Stimulated activated CD4-positive, alpha-beta T cell treated with anti-CD3 and anti-CD28 coated beads, Interleukin-15, amount 100 ng/mL, for 1 hour (primary cell): Measurements from ENCODE around the gene METTL23.
A peak's percentile ranks its signal among the peaks of the same experiment; 100 is the strongest.
"Not testable (repeated sequence)": the region's sequence is repeated elsewhere in the genome, so short reads cannot be mapped to it uniquely, and the experiment has no call there.

Experiments
- DNase-seq, 2 donors: peaks; one replicate each; pipeline ENCODE4 v3.0.0-alpha.2; 2020; ENCODE audit warnings: low read depth in 1 of 2, low spot score in 1 of 2

METTL23 gene

GRCh38 chr17:76734080-76734840 is 7.6 kb downstream of the METTL23 start:
- no peak for DNase-seq

GRCh38 chr17:76735006-76735405 is 8.4 kb downstream of the METTL23 start:
- no peak for DNase-seq

DNA sequence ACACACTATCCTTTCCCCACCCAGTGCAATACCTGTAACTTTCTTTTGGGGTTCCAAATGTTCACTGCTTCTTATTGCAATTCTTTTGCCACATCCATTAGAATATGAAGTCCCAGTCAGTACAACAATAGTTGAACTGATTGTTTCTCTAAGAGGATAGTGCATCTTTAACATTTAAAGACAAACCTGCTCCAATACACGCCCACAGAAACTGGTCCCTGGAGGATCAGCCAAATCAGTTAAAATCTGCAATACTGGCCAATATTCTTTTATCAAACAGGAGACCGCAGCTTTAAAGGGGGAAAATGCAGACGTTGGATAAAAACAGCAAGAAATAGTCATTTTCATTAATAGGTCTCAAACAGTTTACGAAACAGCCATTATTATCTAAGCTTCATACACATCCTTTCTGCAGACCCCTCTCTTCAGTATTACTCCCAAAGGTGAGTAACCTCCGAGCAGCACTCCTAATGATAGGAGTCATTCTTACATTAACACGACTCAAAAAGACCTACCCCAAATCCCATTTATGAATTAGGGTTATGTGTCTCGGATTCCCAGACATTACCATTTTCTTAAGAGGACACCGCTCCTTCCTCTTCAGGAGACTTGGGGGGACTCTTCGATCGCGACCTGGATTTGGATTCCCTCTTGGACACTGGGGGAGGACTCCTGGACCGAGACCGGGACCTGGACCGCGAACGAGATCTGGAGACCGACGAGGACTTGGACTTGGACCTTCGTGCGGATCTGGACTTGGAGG is 9.1 kb downstream of the METTL23 start:
- DNase-seq: no peak

- peak; percentile 58 to 59 for DNase-seq
Measured at GRCh38 chr17:76736349-76737081, 9.9 kb downstream of the METTL23 start.

DNA sequence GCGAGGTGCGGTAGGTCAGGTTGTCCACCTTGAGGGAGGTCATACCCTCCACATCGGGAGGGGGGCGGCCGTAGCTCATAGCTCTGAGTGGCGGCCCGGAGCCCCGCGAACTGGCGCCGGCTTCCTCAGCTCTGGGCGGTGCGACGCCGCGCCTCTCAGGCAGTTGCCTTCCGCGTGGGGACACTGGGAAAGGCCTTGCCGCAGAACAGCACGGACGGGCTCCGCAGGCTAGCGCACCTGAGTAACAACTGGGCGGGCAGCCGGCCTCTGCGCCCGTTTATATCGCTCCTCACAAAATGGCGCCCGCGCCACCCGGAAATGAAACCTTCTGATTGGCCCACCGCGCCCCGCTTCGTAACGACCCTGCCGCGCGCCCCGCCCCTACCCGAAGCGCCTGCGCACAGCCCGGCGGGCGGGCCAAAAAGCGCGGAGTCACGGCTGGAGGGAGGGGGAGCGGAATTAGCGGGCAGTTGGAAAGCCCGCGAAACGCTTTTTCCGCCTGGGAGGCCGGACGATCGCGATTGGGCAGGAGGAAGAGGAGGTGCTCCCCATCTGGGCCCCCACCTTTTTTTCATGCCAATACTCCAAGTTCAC is 10.5 kb downstream of the METTL23 start, which contains the start of gene SRSF2:
SRSF2 (minus strand) TSS at position 250 of the 594 bp plus-strand sequence; CDS start at position 79, 171 bp downstream.
- peak; percentile 98 to 99 for DNase-seq

GRCh38 chr17:76737676-76738467 is 11.2 kb downstream of the METTL23 start, which contains the start of gene MFSD11:
MFSD11 (plus strand) TSS chr17:76738119; CDS start chr17:76738353, 234 bp downstream.
- peak; percentile 85 to 88 for DNase-seq

DNA sequence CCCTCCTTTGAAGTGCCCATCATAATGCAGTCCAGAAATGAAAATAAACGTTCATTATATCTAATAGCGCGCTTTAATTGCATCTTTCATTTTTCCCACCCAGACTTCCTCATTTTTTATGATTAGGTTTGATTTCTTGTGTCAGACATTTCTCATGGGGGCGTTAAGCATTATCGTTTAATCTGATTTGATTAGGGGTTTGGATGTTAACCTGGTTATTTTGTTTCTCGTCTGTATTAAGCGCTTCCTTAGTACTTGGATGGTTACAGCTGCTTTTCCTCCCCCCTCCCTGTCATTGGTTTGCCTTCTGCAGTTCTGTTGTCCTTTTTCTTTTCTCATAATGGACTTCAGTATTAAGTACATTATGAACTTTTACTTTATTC is 11.8 kb downstream of the METTL23 start:
- DNase-seq: no peak

GRCh38 chr17:76739568-76740115 is 13.0 kb downstream of the METTL23 start:
- DNase-seq: not testable (repeated sequence)

DNA sequence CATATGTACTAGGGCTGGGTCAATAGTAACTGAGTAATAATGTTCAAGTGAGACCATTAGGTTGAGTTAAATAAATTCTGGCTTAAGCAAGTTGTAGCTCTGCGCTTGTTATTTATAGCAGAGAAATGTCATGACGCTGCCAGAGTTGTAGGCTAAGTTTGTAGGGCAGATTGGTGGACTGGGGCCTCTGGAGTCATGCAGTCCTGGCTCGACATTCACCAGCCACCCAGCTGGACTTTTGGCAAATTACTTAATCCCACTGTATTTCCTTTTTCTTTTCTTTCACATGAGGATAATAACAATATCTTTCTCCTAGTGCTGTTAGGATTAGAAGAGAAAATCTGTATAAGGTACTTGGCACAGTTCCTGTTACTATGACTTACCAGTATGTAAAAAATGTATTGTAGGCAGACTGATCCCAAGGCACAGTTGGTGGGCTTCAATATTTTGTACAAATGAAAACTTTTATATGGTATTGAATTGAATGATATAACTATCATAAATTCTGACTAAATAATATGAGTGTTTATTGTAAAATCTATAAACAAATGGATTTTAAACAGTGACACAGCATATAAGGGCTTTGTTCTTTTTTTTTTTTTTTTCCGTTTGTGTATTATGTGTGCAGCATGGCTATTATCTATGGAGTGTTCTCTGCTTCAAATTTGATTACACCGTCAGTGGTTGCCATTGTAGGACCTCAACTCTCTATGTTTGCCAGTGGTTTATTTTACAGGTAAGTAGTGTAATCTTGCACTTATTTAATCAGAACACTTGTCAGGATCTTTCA is 13.9 kb downstream of the METTL23 start:
- DNase-seq: no peak

DNA sequence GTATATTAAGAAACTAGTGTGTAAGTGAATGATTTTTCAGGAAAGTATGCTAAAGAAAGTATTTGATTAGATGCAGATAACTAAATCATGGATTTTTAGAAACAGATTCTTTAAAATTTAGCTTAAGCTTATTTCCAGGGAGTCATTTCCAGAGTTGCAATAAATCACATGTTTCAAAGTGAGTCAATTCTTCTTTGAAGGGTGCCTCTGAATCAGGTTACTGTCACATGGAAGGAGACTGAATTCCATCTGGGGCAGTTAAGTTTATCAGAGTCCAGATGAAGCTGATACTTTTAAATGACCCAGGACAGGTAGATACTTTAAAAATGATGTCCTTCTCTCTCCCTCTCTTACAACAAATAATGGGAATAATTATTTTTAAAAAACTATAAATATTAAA is 16.3 kb downstream of the METTL23 start:
- no peak for DNase-seq

- no peak for DNase-seq
Measured at GRCh38 chr17:76744747-76745146, 18.1 kb downstream of the METTL23 start.

DNA sequence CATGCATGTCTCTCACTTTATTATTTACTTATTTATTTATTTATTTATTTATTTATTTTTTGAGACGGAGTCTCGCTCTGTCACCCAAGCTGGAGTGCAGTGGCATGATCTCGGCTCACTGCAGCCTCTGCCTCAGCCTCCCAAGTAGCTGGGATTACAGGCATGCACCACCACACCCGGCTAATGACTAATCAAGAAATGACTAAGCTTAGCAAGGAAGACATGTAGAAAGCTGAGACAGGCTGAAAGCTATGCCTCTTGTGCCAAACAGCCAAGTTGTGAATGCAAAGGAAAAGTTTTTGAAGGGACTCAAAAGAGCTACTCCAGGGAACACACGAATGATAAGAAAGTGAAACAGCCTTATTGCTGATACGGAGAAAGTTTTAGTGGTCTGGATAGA is 19.1 kb downstream of the METTL23 start:
- not testable (repeated sequence) for DNase-seq

GRCh38 chr17:76747716-76748363 is 21.2 kb downstream of the METTL23 start:
- DNase-seq: no peak

- no peak for DNase-seq
Measured at GRCh38 chr17:76748657-76749056, 22.0 kb downstream of the METTL23 start.

GRCh38 chr17:76751416-76751993 is 24.9 kb downstream of the METTL23 start:
- DNase-seq: no peak

DNA sequence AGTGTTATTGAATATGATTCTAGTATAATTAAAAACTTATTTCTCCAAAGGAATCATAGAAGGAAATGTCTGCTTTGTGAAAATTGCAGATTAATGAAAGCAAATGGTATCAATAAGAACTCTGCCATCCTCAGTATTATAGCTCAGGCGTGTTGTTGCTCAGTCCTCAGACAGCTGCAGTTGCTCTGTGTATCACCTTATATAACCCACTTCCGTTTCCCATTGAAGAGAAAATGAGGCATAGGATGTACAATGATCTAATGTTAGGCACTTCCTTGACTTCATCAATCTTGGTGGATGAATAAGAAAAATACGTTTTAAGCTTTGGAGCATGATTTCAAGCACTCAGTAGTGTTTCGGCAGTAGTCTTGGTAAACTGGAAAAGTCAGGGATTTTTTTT is 25.4 kb downstream of the METTL23 start:
- no peak for DNase-seq

DNA sequence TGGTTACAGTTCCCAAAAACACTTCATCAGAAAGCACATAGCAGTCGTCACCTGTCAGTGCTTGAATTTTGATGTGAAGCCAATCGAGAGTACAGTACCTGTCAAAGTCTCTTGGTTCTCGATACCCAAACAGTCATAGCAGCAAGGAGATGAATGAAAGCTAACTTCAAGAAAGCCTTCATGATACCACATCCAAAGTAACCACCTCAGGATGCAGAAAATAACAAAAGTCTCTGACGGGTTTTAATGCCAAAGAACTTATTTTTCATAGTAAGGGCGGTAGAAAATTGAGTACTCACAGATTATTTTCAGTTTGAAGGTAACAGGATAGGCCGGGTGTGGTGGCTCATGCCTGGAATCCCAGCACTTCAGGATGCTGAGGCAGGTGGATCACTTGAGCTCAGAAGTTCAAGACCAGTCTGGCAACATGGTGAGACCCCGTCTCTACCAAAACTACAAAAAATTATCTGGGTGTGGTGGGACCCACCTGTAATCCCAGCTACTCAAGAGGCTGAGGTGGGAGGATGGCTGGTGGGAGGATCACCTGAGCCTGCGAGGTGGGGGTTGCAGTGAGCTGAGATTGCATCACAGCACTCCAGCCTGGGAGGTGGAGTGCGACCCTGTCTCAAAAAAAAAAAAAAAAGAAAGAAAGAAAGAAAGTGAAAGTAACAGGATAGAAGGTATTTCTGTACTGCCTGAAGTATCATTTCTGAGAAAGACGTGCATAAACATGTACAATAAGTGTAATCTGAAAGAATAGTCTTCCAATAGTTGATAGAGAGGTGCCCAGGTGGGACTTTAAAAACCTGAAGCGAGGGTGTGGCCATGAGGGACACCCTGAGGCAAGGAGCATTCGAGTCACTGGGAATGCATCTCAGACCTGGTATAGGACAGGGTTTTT is 26.7 kb downstream of the METTL23 start:
- no peak for DNase-seq
